ENCODE measurements around the gene ADCY7.

The ADCY7 gene

DNA sequence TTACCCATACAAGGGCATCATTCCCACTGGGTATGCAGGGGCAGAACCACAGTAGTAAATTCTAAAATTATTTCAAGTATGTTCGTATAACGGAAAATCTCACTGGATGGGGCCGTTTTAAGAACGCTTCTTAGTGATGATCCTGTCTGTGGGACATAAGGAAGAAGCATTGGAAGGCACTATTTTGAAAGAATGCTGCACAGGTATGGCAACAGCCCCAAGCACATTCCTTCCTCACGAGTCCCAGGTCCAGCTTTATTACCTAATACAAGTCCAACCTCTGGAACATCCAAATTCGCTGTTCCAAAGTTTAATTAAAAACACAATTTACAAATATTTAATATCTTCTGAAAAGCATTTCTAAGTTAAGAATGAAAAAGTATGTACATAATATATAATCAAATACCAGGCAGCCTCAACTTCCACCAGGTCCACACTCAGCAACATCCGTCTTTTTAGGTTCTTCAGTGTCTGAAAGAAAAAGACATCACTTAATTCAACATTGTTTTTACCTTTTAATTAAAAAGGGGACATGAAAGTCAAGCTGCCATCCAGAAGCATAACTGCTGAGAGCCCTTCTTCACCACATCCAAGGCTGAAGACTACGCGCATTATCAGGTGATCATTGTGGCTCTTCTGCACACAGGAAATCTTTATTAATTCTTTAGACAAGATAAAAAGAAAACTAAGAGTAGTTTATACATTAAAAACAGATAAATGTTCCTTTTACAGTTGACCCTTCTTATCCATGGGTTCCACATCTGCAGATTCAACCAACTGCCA lies 52.6 kb downstream of the ADCY7 start:
- TF ChIP-seq, protein P1, sequence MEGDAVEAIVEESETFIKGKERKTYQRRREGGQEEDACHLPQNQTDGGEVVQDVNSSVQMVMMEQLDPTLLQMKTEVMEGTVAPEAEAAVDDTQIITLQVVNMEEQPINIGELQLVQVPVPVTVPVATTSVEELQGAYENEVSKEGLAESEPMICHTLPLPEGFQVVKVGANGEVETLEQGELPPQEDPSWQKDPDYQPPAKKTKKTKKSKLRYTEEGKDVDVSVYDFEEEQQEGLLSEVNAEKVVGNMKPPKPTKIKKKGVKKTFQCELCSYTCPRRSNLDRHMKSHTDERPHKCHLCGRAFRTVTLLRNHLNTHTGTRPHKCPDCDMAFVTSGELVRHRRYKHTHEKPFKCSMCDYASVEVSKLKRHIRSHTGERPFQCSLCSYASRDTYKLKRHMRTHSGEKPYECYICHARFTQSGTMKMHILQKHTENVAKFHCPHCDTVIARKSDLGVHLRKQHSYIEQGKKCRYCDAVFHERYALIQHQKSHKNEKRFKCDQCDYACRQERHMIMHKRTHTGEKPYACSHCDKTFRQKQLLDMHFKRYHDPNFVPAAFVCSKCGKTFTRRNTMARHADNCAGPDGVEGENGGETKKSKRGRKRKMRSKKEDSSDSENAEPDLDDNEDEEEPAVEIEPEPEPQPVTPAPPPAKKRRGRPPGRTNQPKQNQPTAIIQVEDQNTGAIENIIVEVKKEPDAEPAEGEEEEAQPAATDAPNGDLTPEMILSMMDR (IDR thresholded peaks at IDR 0.05; ENCODE audit: low read depth, low read length): no peak

DNA sequence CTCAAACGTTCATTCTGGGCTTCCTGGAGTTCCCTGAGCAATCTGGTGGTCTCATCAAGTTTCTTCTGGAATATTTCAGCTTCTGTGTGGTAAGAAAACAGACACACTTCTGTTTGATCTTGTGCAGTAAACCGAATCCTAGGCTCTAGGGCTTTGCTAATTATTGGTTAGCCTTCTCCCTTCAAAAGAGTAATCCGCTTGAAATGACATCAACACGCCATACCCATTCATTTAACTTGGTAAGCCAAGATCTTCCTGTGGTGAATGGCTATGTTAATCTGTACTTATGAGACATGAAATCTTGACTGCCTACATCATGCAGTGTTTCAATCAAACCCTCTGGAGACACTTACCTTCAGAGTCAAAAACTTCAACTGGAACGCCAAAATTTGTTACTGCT lies 54.0 kb downstream of the ADCY7 start:
- TF ChIP-seq, protein P1 (IDR thresholded peaks at IDR 0.05; ENCODE audit: low read depth, low read length): no peak
- no peak for DNase-seq (ENCODE audit: extremely low read depth, low read depth)

More for the DNA sequence above, 52.6 kb downstream of the ADCY7 start:
- DNase-seq (ENCODE audit: extremely low read depth, low read depth): no peak

DNA sequence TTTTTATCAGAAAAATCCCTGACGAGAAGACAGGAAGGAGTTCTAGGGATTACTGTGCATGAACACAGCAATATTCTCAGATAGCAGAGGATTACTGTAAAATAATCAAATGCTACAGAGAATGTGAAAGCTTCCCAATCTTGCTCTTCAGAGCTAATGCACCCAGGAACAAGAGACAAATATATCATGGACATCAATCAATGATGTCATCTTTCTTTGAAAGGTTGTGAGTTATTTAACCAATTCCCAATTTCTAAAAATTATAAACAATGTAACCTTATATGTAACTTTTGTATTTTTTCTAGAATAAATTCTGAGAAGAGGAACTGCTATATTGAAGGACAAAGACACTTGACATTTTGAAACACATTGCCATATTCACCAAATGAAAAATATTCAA lies 56.0 kb downstream of the ADCY7 start:
- TF ChIP-seq, protein P1 (IDR thresholded peaks at IDR 0.05; ENCODE audit: low read depth, low read length): no peak
- no peak for DNase-seq (ENCODE audit: extremely low read depth, low read depth)

DNA sequence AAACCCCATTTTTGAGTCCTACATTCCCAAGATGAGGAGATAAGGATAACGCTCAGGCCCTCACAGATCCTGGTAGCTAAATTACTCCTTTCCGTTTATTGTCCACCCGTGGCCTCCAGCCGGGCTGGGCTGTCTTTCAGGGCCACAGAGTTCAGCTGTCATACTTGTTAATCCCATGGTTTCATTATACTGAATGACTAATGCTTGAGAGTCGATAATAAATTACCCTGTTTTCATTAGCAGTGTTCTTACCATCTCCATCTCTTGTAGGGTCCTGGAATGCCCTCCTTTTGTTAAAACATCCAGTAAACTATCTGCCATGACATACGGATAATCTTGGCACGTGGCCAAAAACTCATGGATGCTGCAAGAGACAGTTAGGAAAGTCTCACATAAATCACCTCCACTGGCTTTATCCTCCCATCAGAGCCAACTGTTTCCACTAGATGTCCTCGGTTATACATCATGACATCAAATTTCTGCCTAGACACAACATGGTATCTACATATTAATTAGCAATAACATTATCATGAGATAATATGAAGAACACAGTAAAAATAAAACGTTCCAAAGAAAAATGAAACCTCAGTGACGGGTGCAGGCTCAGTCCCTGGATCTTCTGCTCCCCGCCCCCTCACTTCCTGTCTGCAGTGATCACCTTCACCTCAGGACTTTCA lies 57.1 kb downstream of the ADCY7 start:
- TF ChIP-seq, protein P1 (IDR thresholded peaks at IDR 0.05; ENCODE audit: low read depth, low read length): peak; percentile 11
- DNase-seq (ENCODE audit: extremely low read depth, low read depth): no peak

DNA sequence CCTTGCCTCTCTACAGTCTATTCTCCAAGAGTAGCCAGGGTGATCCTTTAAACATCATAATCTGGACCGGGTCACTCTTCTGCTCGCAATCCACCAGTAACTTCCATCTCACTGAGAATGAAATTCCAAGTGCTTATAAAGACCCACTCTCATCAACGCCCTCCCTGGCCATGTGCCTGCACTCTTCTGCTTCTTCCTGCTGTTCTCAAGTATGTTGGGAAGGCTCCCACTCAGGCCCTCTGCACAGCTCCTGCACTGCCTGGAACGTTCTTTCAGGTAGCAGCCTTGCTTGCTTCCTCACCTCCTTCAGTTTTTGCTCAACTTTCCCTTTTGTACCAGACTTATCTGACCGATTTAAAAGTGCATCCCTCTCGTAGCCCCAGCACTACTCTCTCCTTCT lies 58.0 kb downstream of the ADCY7 start:
- TF ChIP-seq, protein P1 (IDR thresholded peaks at IDR 0.05; ENCODE audit: low read depth, low read length): no peak
- no peak for DNase-seq (ENCODE audit: extremely low read depth, low read depth)

DNA sequence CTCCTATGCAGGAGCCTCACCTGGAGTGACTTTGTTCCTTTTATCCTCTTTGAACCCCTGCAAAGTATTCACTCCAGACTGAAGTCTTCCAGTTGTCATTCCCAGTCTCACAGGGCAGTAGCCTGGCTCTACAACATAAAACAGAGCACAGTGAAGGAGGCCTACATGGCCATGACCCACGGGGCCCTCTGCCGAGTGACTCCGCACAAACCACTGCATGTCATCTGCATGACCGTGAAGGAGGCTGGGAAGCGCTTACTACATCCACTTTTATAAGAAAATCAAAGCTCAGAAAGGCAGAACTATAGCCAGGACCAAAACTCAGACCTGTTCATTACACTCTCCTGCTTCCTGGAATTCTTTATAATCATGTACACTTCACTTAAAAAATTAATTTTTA lies 59.9 kb downstream of the ADCY7 start:
- DNase-seq (ENCODE audit: extremely low read depth, low read depth): no peak
- TF ChIP-seq, protein P1 (IDR thresholded peaks at IDR 0.05; ENCODE audit: low read depth, low read length): no peak

DNA sequence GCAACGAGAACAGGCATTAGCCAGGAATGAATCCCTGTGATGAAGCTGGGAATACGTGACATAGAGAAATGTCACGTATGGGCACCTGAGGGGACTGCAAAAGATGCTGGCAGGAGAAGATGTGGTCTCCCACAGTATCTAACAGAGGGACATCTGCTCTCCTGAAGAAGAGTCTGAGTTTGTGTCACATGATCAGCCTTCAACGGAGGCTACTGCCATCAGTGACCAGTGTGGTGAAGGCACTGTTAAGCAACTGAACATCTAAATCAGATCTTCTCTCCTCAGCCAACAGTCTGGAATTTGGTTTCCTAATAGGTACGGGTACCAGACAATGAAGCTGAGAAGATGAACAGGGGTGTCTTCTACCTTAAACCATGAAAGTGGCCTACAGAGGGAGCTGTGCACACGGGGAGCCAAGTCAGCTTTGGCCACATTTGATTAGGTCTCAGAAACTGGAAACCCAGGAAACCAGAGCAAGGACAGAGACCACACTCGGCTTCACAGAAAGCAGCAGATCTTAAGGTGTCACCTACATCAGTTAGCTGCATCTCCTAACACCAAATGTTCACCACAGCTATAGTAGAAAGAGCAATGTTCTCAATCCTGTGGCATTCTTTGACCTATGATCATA lies 60.6 kb downstream of the ADCY7 start:
- TF ChIP-seq, protein P1 (IDR thresholded peaks at IDR 0.05; ENCODE audit: low read depth, low read length): peak; percentile 63
- DNase-seq (ENCODE audit: extremely low read depth, low read depth): no peak

Data from AG09319 (cell line).